Esophagus muscularis mucosa (tissue), 4 donors: ENCODE data around the gene MAP2. TPM values are rescaled to one million over a fixed set of nuclear protein-coding genes. Genes with fewer than 3 reads are reported as not detected.

Source experiments
- DNase-seq: peaks from one replicate; pipeline ENCODE4 v3.0.0-alpha.2; 2017; ENCODE audit errors: extremely low spot score
- H3K27ac ChIP-seq, 4 donors: fragments of 200-600 bp; sonication (generic); replicated peaks in 1 of 4; 1 replicate in 3 of 4; 2 replicates in 1 of 4; pipeline ENCODE4 v1.5.1; 2016 to 2019; ENCODE audit warnings: mild to moderate bottlenecking in 1 of 4
- H3K27me3 ChIP-seq, 4 donors: fragments of 200-600 bp; sonication (generic); one replicate each; pipeline versions ENCODE4 v1.5.1 to v1.6.0; 2016 to 2019
- H3K36me3 ChIP-seq, 4 donors: fragments of 200-600 bp; sonication (generic); one replicate each; pipeline ENCODE4 v1.5.1; 2016 to 2019
- H3K4me1 ChIP-seq, 4 donors: fragments of 200-600 bp; sonication (generic); one replicate each; pipeline ENCODE4 v1.5.1; 2016 to 2019
- H3K4me3 ChIP-seq, 4 donors: fragments of 200-600 bp; sonication (generic); 1 replicate in 2 of 4; 2 replicates in 2 of 4; pipeline ENCODE4 v1.5.1; 2016 to 2019; ENCODE audit warnings: mild to moderate bottlenecking in 4 of 4, moderate library complexity in 1 of 4
- H3K9me3 ChIP-seq, 4 donors: fragments of 200-600 bp; sonication (generic); 1 replicate in 3 of 4; 2 replicates in 1 of 4; pipeline ENCODE4 v1.5.1; 2016 to 2019
- EP300 ChIP-seq: sonication (generic); formaldehyde crosslinking; IDR thresholded peaks from one replicate; pipeline ENCODE4 v1.6.1; 2017; ENCODE audit warnings: antibody characterized with exemption
- POLR2A ChIP-seq: fragments of 450-650 bp; IDR thresholded peaks from one replicate; pipeline ENCODE4 v1.6.1; 2017; ENCODE audit warnings: antibody characterized with exemption, moderate library complexity, mild to moderate bottlenecking, low read depth
- POLR2AphosphoS5 ChIP-seq, 2 donors: sonication (generic); formaldehyde crosslinking; IDR thresholded peaks; one replicate each; pipeline ENCODE4 v1.6.1; 2017; ENCODE audit warnings: antibody characterized with exemption in 2 of 2
- WGBS: methylation state at CpG from one replicate; pipeline ENCODE4 v1.1.5; 2018; 5-methylcytosine and 5-hydroxymethylcytosine counted together
- intact Hi-C: fragments of 100-400 bp; cut with DNase I; formaldehyde crosslinking; loops from one replicate; pipeline ENCODE4 v1.15.1; 2023
- total RNA-seq, 4 donors: library from RNA; depleted of rRNA; stranded (reverse); fragments of >200 nt; gene quantifications; one replicate each; pipeline versions ENCODE4 v1.1.0 to v1.2.1, GENCODE V29; 2016
- TF ChIP-seq, protein P1 (sequence below), 3 experiments: fragments of 200-600 bp in 2 of 3; fragments of 450-650 bp in 1 of 3; sonication (generic) in 2 of 3; IDR thresholded peaks; one replicate each; pipeline ENCODE4 v1.5.1; 2017 to 2019; ENCODE audit warnings: antibody characterized with exemption in 3 of 3, mild to moderate bottlenecking in 2 of 3, moderate library complexity in 1 of 3

MAP2 gene
- total RNA-seq, 4 donors from 2014 or later: 11.1 to 62.6 (median 47.0) TPM

DNA sequence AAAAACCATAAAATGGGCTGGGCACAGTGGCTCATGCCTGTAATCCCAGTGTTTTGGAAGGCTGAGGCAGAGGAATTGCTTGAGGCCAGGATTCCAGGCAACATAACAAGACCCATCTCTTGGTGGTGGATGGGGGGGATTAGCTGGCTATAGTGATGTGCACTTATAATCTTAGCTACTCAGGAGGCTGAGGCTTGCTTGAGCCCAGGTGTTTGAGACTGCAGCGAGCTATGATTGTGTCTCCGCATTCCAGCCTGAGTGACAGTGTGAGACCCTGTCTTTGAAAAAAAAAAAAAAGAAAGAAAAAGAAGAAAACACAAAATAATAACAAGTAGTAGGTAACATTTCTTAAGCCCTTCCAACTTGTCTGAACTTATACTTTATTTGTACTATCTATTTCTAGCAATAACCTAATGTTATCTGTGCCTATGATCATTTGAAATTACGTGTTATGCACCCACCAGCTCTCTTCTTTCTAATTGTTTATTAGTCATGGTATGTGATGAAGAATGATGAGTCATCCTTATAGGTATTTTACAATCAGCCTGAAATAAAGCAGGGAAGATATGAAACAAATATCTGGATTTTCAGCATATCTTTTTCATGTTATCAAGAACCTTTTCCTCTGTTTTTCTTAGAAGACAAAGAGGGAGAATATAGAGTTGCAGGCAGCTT, 218.4 kb downstream of the MAP2 start:
- Histone ChIP-seq H3K36me3 (no peaks in the 10 kb centered on the region), H3K4me3 (no peak overlapping the region), H3K27ac (no peak overlapping the region), H3K27me3 (no peaks in the 10 kb centered on the region), H3K9me3 (no peaks in the 10 kb centered on the region), H3K4me1 (no peaks in the 10 kb centered on the region)
- no peak for DNase-seq
- intact Hi-C loops: no loop called here
- TF ChIP-seq EP300: no peak
- TF ChIP-seq POLR2AphosphoS5 (IDR thresholded peaks at IDR 0.05): no peak
- no peak for TF ChIP-seq POLR2A
- TF ChIP-seq, protein P1, sequence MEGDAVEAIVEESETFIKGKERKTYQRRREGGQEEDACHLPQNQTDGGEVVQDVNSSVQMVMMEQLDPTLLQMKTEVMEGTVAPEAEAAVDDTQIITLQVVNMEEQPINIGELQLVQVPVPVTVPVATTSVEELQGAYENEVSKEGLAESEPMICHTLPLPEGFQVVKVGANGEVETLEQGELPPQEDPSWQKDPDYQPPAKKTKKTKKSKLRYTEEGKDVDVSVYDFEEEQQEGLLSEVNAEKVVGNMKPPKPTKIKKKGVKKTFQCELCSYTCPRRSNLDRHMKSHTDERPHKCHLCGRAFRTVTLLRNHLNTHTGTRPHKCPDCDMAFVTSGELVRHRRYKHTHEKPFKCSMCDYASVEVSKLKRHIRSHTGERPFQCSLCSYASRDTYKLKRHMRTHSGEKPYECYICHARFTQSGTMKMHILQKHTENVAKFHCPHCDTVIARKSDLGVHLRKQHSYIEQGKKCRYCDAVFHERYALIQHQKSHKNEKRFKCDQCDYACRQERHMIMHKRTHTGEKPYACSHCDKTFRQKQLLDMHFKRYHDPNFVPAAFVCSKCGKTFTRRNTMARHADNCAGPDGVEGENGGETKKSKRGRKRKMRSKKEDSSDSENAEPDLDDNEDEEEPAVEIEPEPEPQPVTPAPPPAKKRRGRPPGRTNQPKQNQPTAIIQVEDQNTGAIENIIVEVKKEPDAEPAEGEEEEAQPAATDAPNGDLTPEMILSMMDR (IDR thresholded peaks at IDR 0.05): no peak
- WGBS: 90% methylated on average over 3 of the region's 3 CpGs

DNA sequence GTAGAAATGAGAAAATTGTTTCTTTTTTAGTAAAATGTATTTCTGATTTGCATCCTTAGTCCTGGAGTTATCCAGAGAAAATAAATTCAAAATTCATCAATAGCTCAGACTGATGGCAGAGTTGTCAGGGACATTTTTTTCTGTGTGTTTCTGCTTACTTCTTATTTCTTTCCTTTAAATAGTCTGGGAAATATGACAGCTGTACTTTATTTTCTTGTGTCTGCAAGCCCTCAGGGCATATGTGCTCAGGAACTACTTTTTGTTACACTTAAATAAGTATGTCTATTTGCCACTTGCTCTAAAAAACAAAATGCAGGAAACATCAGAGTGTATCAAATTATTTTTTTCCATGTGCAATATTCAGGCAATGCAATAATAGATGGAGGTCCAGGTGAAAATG, 221.0 kb downstream of the MAP2 start:
- H3K9me3 ChIP-seq: no peaks in the 10 kb centered on the region
- no peaks in the 10 kb centered on the region for H3K27me3 ChIP-seq
- H3K27ac ChIP-seq: no peak overlapping the region
- intact Hi-C loops: no loop called here
- H3K4me3 ChIP-seq: no peak overlapping the region
- H3K36me3 ChIP-seq: no peaks in the 10 kb centered on the region
- DNase-seq: no peak
- no peaks in the 10 kb centered on the region for H3K4me1 ChIP-seq
- TF ChIP-seq, protein P1 (IDR thresholded peaks at IDR 0.05): no peak
- no peak for TF ChIP-seq POLR2A
- TF ChIP-seq POLR2AphosphoS5 (IDR thresholded peaks at IDR 0.05): no peak
- TF ChIP-seq EP300: no peak

DNA sequence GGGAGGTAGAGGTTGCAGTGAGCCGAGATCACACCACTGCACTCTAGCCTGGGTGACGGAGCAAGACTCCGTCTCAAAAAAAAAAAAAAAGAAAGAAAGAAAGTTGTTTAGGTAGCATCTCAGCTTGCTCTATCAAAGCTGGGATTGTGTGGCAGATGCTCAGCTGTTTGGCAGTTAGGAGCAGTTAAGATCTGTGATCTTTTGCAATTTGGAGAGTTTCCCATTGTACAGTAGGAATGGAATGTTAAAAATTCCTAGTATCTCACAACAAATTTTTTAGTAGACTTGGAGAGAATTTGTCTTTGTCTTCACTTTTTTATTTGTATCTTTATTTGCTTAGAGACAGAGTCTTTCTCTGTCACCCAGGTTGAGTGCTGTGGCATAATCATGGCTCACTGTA, 224.9 kb downstream of the MAP2 start:
- no peak for DNase-seq

DNA sequence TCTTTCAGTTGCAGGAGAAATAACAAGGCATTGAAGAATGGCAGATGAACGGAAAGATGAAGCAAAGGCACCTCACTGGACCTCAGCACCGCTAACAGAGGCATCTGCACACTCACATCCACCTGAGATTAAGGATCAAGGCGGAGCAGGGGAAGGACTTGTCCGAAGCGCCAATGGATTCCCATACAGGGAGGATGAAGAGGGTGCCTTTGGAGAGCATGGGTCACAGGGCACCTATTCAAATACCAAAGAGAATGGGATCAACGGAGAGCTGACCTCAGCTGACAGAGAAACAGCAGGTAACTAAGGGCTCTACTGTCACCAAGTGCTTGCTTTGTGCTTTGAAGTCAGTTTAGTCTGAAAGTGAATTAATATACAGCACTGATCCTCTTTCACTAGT, 229.3 kb downstream of the MAP2 start:
- H3K9me3 ChIP-seq: no peaks in the 10 kb centered on the region

More for the DNA sequence above, 224.9 kb downstream of the MAP2 start:
- Histone ChIP-seq H3K4me1 (no peaks in the 10 kb centered on the region), H3K27ac (no peak overlapping the region), H3K9me3 (no peaks in the 10 kb centered on the region), H3K4me3 (no peak overlapping the region), H3K27me3 (no peaks in the 10 kb centered on the region), H3K36me3 (no peaks in the 10 kb centered on the region)
- 74% methylated on average over 3 of the region's 3 CpGs for WGBS
- TF ChIP-seq POLR2A (no peak), EP300 (no peak), POLR2AphosphoS5 (IDR thresholded peaks at IDR 0.05) (no peak)
- TF ChIP-seq, protein P1 (IDR thresholded peaks at IDR 0.05): no peak
- intact Hi-C loops: no loop called here

DNA sequence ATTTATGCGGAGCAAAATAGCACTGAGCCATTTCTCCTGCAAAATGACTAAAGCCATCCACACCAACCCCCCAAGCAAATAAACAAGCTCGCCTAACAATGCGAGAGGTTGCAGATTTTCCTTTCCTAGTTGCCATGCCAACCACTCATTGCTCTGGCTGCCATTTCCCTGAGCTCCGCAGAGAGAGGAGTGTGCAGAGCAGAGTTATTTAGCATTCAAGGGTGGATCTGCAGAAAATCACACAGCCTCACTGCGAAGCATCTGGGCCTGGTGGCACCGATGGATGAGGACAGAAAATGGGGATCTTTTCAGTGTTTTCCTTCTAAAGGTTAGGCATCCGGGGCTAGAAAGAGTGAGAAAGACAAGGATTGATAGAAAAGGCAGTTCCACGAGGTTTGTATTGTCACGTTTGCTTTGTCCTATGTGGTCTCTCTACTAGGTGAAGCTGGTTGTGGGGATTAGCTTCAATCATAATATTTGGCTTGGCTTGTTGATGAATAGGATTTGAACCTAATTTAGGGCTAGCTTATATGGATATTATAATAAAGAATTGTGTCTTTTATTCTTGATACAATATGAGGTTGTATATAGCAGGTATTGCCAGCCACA, 237.5 kb downstream of the MAP2 start:
- DNase-seq: no peak
- H3K9me3 ChIP-seq: no peaks in the 10 kb centered on the region
- intact Hi-C loops: no loop called here
- H3K36me3 ChIP-seq: no peaks in the 10 kb centered on the region
- H3K4me1 ChIP-seq: no peaks in the 10 kb centered on the region
- no peak overlapping the region for H3K4me3 ChIP-seq
- no peaks in the 10 kb centered on the region for H3K27me3 ChIP-seq
- TF ChIP-seq POLR2AphosphoS5 (IDR thresholded peaks at IDR 0.05) (no peak), POLR2A (no peak), EP300 (no peak)
- TF ChIP-seq, protein P1 (IDR thresholded peaks at IDR 0.05): no peak
- no peak overlapping the region for H3K27ac ChIP-seq
- WGBS: 58% methylated on average over 9 of the region's 9 CpGs

More for the DNA sequence above, 229.3 kb downstream of the MAP2 start:
- no peaks in the 10 kb centered on the region for H3K4me1 ChIP-seq
- H3K4me3 ChIP-seq: no peak overlapping the region
- DNase-seq: no peak
- no peak overlapping the region for H3K27ac ChIP-seq
- TF ChIP-seq POLR2AphosphoS5 (IDR thresholded peaks at IDR 0.05): no peak
- TF ChIP-seq POLR2A: no peak
- intact Hi-C loops: no loop called here
- H3K27me3 ChIP-seq: no peaks in the 10 kb centered on the region
- WGBS: 79% methylated on average over 6 of the region's 6 CpGs
- H3K36me3 ChIP-seq: no peaks in the 10 kb centered on the region
